HCT116 (cell line): Measurements from ENCODE around the gene EFS. TPM values are rescaled to one million over a fixed set of nuclear protein-coding genes. Genes with fewer than 3 reads are reported as not detected.

ENCODE experiments used
- ATAC-seq: fragments of 200-7000 bp; cut with Tn5 transposase; 2 replicates; pipeline ENCODE4 v1.9.1; 2020; ENCODE audit warnings: mild to moderate bottlenecking, moderate library complexity
- BruUV-seq: library from RNA; stranded (reverse); fragments of 400-500 nt; replicated peaks from 2 replicates; lab custom pipeline; 2021; lab: Mats Ljungman, UMichigan
- CTCF ChIA-PET: fragments of 300-600 bp; sonication (Branson Sonifier 250); formaldehyde crosslinking; loops from one replicate; lab custom pipeline; 2021; ENCODE audit warnings: antibody characterized with exemption; lab: Charles Lee
- POLR2A ChIA-PET: fragments of 300-600, 350-600 bp; sonication (Branson Sonifier 250); formaldehyde crosslinking; loops from one replicate; lab custom pipeline; 2021; ENCODE audit warnings: antibody characterized with exemption; lab: Charles Lee
- RAD21 ChIA-PET, 2 experiments: fragments of 300-600 bp; sonication (Branson Sonifier 250); formaldehyde crosslinking; loops; one replicate each; lab custom pipeline; 2023; ENCODE audit warnings: low total read pairs in 2 of 2; ENCODE audit not compliant: uncharacterized antibody in 2 of 2, unreplicated experiment in 2 of 2, low non-redundant PET in 1 of 2; lab: Charles Lee
- DNase-seq: peaks from one replicate; pipeline ENCODE4 v3.0.0-alpha.2; 2010; ENCODE audit warnings: low read depth, low spot score
- H2AFZ ChIP-seq: fragments of 200-600 bp; shearing (Covaris generic), sonication (generic); 2 replicates; pipeline ENCODE4 v1.6.1; 2017; ENCODE audit warnings: low read depth, mixed run types, mixed read lengths, antibody characterized with exemption, low read length; ENCODE audit not compliant: poor library complexity, severe bottlenecking
- H3K27ac ChIP-seq: 2 replicates; pipeline ENCODE4 v1.5.1; 2012; ENCODE audit warnings: low read depth, low read length
- H3K27me3 ChIP-seq: fragments of 200-600 bp; sonication (generic); 2 replicates; pipeline ENCODE4 v1.6.1; 2016; ENCODE audit warnings: mixed run types, low read length, mixed read lengths; ENCODE audit not compliant: insufficient read depth
- H3K36me3 ChIP-seq, 2 experiments: fragments of 200-500 bp in 1 of 2; fragments of 200-600 bp in 1 of 2; sonication (Bioruptor generic) in 1 of 2; sonication (generic) in 1 of 2; 2 replicates each; pipeline versions ENCODE4 v1.5.1 to v1.6.1; 2014 to 2016; ENCODE audit warnings: low read length in 2 of 2, inconsistent platforms in 1 of 2, mixed read lengths in 1 of 2, mixed run types in 1 of 2; ENCODE audit not compliant: insufficient read depth in 2 of 2, control insufficient read depth in 1 of 2
- H3K4me1 ChIP-seq, 2 experiments: fragments of 200-600 bp in 1 of 2; sonication (generic) in 1 of 2; 2 replicates each; pipeline versions ENCODE4 v1.5.1 to v1.6.1; 2012 to 2017; ENCODE audit warnings: low read length in 2 of 2, inconsistent platforms in 1 of 2, mild to moderate bottlenecking in 1 of 2, mixed read lengths in 1 of 2, mixed run types in 1 of 2, moderate library complexity in 1 of 2; ENCODE audit not compliant: insufficient read depth in 2 of 2, control insufficient read depth in 1 of 2
- H3K4me2 ChIP-seq: fragments of 200-600 bp; sonication (generic); 2 replicates; pipeline ENCODE4 v1.6.1; 2017; ENCODE audit warnings: mixed run types, low read length, mixed read lengths
- H3K4me3 ChIP-seq, 2 experiments: fragments of 200-600 bp in 1 of 2; sonication (generic) in 1 of 2; replicated peaks in 1 of 2; 2 replicates each; pipeline ENCODE4 v1.5.1; 2011 to 2016; ENCODE audit warnings: low read length in 2 of 2, control low read depth in 1 of 2, low read depth in 1 of 2, mild to moderate bottlenecking in 1 of 2, mixed read lengths in 1 of 2, mixed run types in 1 of 2
- H3K79me2 ChIP-seq: fragments of 200-600 bp; sonication (generic); 2 replicates; pipeline ENCODE4 v1.6.1; 2017; ENCODE audit warnings: mild to moderate bottlenecking, mixed run types, low read length, moderate library complexity, mixed read lengths; ENCODE audit not compliant: insufficient read depth
- H3K9ac ChIP-seq: fragments of 200-600 bp; sonication (generic); 2 replicates; pipeline ENCODE4 v1.6.1; 2016; ENCODE audit warnings: low read length, mixed read lengths
- H3K9me2 ChIP-seq: fragments of 200-600 bp; sonication (generic), shearing (Covaris generic); 2 replicates; pipeline ENCODE4 v1.6.1; 2017; ENCODE audit warnings: mixed run types, mild to moderate bottlenecking, moderate library complexity; ENCODE audit not compliant: insufficient read depth
- H3K9me3 ChIP-seq, 2 experiments: fragments of 200-500 bp in 1 of 2; fragments of 200-600 bp in 1 of 2; sonication (Bioruptor generic) in 1 of 2; sonication (generic) in 1 of 2; 2 replicates each; pipeline ENCODE4 v1.6.1; 2014 to 2017; ENCODE audit warnings: low read length in 2 of 2, mixed read lengths in 2 of 2, inconsistent platforms in 1 of 2, low read depth in 1 of 2, mild to moderate bottlenecking in 1 of 2, mixed run types in 1 of 2, moderate library complexity in 1 of 2; ENCODE audit not compliant: control insufficient read depth in 1 of 2, insufficient read depth in 1 of 2
- H4K20me1 ChIP-seq: fragments of 200-600 bp; sonication (generic), shearing (Covaris generic); 2 replicates; pipeline ENCODE4 v1.6.1; 2017; ENCODE audit warnings: mixed run types, mild to moderate bottlenecking, moderate library complexity; ENCODE audit not compliant: insufficient read depth
- CTCF ChIP-seq, 3 experiments: fragments of 200-600 bp in 1 of 3; sonication (generic) in 1 of 3; IDR thresholded peaks in 2 of 3; conservative IDR thresholded peaks in 1 of 3; 2 replicates each; pipeline ENCODE4 v1.5.1; 2012 to 2017; ENCODE audit warnings: low read depth in 2 of 3, low read length in 2 of 3, antibody characterized with exemption in 1 of 3, borderline replicate concordance in 1 of 3, control low read depth in 1 of 3, mild to moderate bottlenecking in 1 of 3, mixed read lengths in 1 of 3, mixed run types in 1 of 3, moderate library complexity in 1 of 3; ENCODE audit not compliant: insufficient read depth in 1 of 3
- JUND ChIP-seq: IDR thresholded peaks from 2 replicates; pipeline ENCODE4 v1.6.1; 2012
- MAX ChIP-seq: IDR thresholded peaks from 2 replicates; pipeline ENCODE4 v1.6.1; 2012
- POLR2A ChIP-seq: IDR thresholded peaks from 2 replicates; pipeline ENCODE4 v1.7.0; 2011; ENCODE audit warnings: borderline replicate concordance; ENCODE audit not compliant: insufficient read depth, insufficient read length; ENCODE audit errors: extremely low read depth
- POLR2AphosphoS5 ChIP-seq: IDR thresholded peaks from 2 replicates; pipeline ENCODE4 v1.6.1; 2011; ENCODE audit warnings: mild to moderate bottlenecking, low read depth, low read length, moderate library complexity
- RAD21 ChIP-seq: IDR thresholded peaks from 2 replicates; pipeline ENCODE4 v1.6.1; 2012; ENCODE audit warnings: low read depth, mild to moderate bottlenecking
- REST ChIP-seq: IDR thresholded peaks from 2 replicates; pipeline ENCODE4 v1.6.1; 2012; ENCODE audit warnings: low read depth
- SIN3A ChIP-seq: IDR thresholded peaks from 2 replicates; pipeline ENCODE4 v1.6.1; 2012; ENCODE audit warnings: low read depth
- SP1 ChIP-seq: IDR thresholded peaks from 2 replicates; pipeline ENCODE4 v1.6.1; 2012; ENCODE audit warnings: low read depth
- TCF7L2 ChIP-seq: IDR thresholded peaks from 2 replicates; pipeline ENCODE4 v1.7.0; 2011; ENCODE audit warnings: borderline replicate concordance, inconsistent platforms; ENCODE audit not compliant: insufficient read depth, insufficient read length; ENCODE audit errors: extremely low read depth
- ZBTB33 ChIP-seq: IDR thresholded peaks from 2 replicates; pipeline ENCODE4 v1.6.1; 2011; ENCODE audit warnings: mild to moderate bottlenecking, low read length, moderate library complexity; ENCODE audit not compliant: insufficient replicate concordance; ENCODE audit errors: extremely low read depth
- ZNF274 ChIP-seq: fragments of 200-500 bp; sonication (Bioruptor generic); IDR thresholded peaks from 2 replicates; pipeline ENCODE4 v1.6.1; 2014; ENCODE audit warnings: mild to moderate bottlenecking, low read depth, low read length, inconsistent platforms
- intact Hi-C: fragments of 100-400 bp; cut with micrococcal nuclease; formaldehyde crosslinking; loops from 2 replicates; pipeline ENCODE4 v1.10.0; 2022
- total RNA-seq: library from RNA; stranded (reverse); gene quantifications from one replicate; pipeline ENCODE4 v1.2.1, GENCODE V29; 2021; ENCODE audit not compliant: unreplicated experiment

Gene EFS
- total RNA-seq, 1 experiment from 2014 or later = 0.10 TPM

GRCh38 chr14:23408307-23408630 lies 43.3 kb upstream of the EFS start:
- Histone ChIP-seq H3K4me2 (no peak overlapping the region), H3K9me3 (no peaks in the 10 kb centered on the region), H2AFZ (no peak overlapping the region), H3K27ac (no peak overlapping the region), H3K79me2 (no peaks in the 10 kb centered on the region), H4K20me1 (no peaks in the 10 kb centered on the region)
- no peak for ATAC-seq
- ChIA-PET POLR2A (no interaction called here), CTCF (no interaction called here)
- no TSS peak for BruUV-seq
- TF ChIP-seq POLR2A = no peak
- TF ChIP-seq POLR2AphosphoS5 = no peak
- TF ChIP-seq ZBTB33 = no peak
- no peak for TF ChIP-seq RAD21
- TF ChIP-seq SP1 = no peak
- TF ChIP-seq ZNF274 = no peak
- TF ChIP-seq REST = no peak
- TF ChIP-seq MAX = no peak
- no peak for TF ChIP-seq CTCF (IDR thresholded peaks at IDR 0.05 in 2 of 3, conservative IDR thresholded peaks at IDR 0.05 in 1 of 3; ENCODE audit: borderline replicate concordance in 1 of 3, insufficient read depth in 1 of 3, low read depth in 2 of 3, low read length in 2 of 3)
- no peak for TF ChIP-seq JUND
- TF ChIP-seq TCF7L2 = no peak
- TF ChIP-seq SIN3A = no peak
- TF ChIP-seq, all 23 proteins: peak for 0
- Histone ChIP-seq H3K36me3 (no peaks in the 10 kb centered on the region), H3K27me3 (peaks cover 26% of the 10 kb centered on the region; the same call in 1 of the 2 replicates), H3K4me3 (no peak overlapping the region), H3K9me2 (no peaks in the 10 kb centered on the region), H3K9ac (no peak overlapping the region), H3K4me1 (no peaks in the 10 kb centered on the region)
- DNase-seq = no peak
- intact Hi-C loops = no loop called here
- RAD21 ChIA-PET = no interaction called here
